Measurements from ENCODE around the gene DDX60.

GRCh38 chr4:168264903-168265302 lies 53.6 kb downstream of the DDX60 start:
- TF ChIP-seq CTCF (conservative IDR thresholded peaks at IDR 0.05; ENCODE audit: low read depth, low read length) (no peak), EZH2 (IDR thresholded peaks at IDR 0.05; ENCODE audit: low read length, unreplicated experiment) (no peak), EZH2phosphoT487 (IDR thresholded peaks at IDR 0.05; ENCODE audit: borderline replicate concordance, low read length) (no peak)

Measured in PC-3 (cell line).